HG02981 (cell line): ENCODE results near the gene NVL.
A peak's percentile ranks its signal among the peaks of the same experiment; 100 is the strongest.
"Not testable (repeated sequence)": the region's sequence is repeated elsewhere in the genome, so short reads cannot be mapped to it uniquely, and the experiment has no call there.

ENCODE experiments used
- ATAC-seq: cut with Tn5 transposase; IDR thresholded peaks from one replicate; pipeline ENCODE4 v1.9.1; 2021; ENCODE audit warnings: mild to moderate bottlenecking, moderate library complexity; ENCODE audit not compliant: unreplicated experiment

The NVL gene

GRCh38 chr1:224329842-224330753 is at the start of gene NVL:
Gene NVL (minus strand): TSS chr1:224330172. CDS start chr1:224330127, 45 bp downstream.
- ATAC-seq, result peak; percentile 65

GRCh38 chr1:224378855-224379631 is 49.1 kb upstream of the NVL start:
- no peak for ATAC-seq

GRCh38 chr1:224377676-224378006 is 47.7 kb upstream of the NVL start:
- ATAC-seq, result peak; percentile 55

- ATAC-seq, result no peak
These were observed 45.1 kb upstream of the NVL start for GRCh38 chr1:224375059-224375458.

GRCh38 chr1:224373008-224373590 is 43.1 kb upstream of the NVL start:
- ATAC-seq, result no peak

GRCh38 chr1:224368409-224368808 is 38.4 kb upstream of the NVL start:
- peak; percentile 68 for ATAC-seq

GRCh38 chr1:224359207-224359606 is 29.2 kb upstream of the NVL start:
- no peak for ATAC-seq

GRCh38 chr1:224358237-224358636 is 28.3 kb upstream of the NVL start:
- ATAC-seq, result no peak

GRCh38 chr1:224357626-224358124 is 27.7 kb upstream of the NVL start:
- no peak for ATAC-seq

GRCh38 chr1:224356685-224357625 is 27.0 kb upstream of the NVL start, which contains the start of gene CNIH4:
Gene CNIH4 (plus strand): TSS chr1:224356879. CDS start chr1:224356925, 46 bp downstream.
- peak; percentile 98 for ATAC-seq

- no peak for ATAC-seq
These were observed 24.3 kb upstream of the NVL start for GRCh38 chr1:224353975-224354925.

GRCh38 chr1:224352436-224353085 is 22.6 kb upstream of the NVL start:
- ATAC-seq, result not testable (repeated sequence)

- not testable (repeated sequence) for ATAC-seq
These were observed 19.7 kb upstream of the NVL start for GRCh38 chr1:224349716-224350115.

- ATAC-seq, result no peak
These were observed 18.2 kb upstream of the NVL start for GRCh38 chr1:224348137-224348536.

GRCh38 chr1:224343679-224344078 is 13.7 kb upstream of the NVL start:
- no peak for ATAC-seq

GRCh38 chr1:224340453-224341384 is 10.7 kb upstream of the NVL start:
- peak; percentile 75 for ATAC-seq

- no peak for ATAC-seq
These were observed 9.6 kb upstream of the NVL start for GRCh38 chr1:224339442-224340033.
